ENCODE measurements around the gene FUZ.

- no peak for TF ChIP-seq CTCF (IDR thresholded peaks at IDR 0.05; ENCODE audit: control extremely low read depth in 1 of 3, insufficient read depth in 1 of 3, low read depth in 1 of 3, low read length in 3 of 3)
- TF ChIP-seq JUND (IDR thresholded peaks at IDR 0.05; ENCODE audit: low read length) = no peak
- no peak for TF ChIP-seq POLR2A (IDR thresholded peaks at IDR 0.05; ENCODE audit: control extremely low read depth in 1 of 2, low read depth in 2 of 2, low read length in 2 of 2)
Observed at GRCh38 chr19:49832556-49832955, 19.5 kb upstream of the FUZ start.

Data from H1 (cell line).